WI38 (cell line): ENCODE measurements around the gene STH.

Source experiments
- H3K4me3 ChIP-seq: 2 replicates; pipeline ENCODE4 v1.5.1; 2011; ENCODE audit warnings: low read depth, mild to moderate bottlenecking, control low read depth, low read length
- CTCF ChIP-seq: IDR thresholded peaks from 2 replicates; pipeline ENCODE4 v1.5.1; 2012; ENCODE audit warnings: low read depth, mild to moderate bottlenecking, control low read depth, low read length

Gene STH

GRCh38 chr17:46028374-46028773 is 29.3 kb downstream of the STH start:
- H3K4me3 ChIP-seq = no peak overlapping the region
- TF ChIP-seq CTCF = no peak

GRCh38 chr17:46028981-46029565 is 30.0 kb downstream of the STH start:
- H3K4me3 ChIP-seq = no peak overlapping the region
- TF ChIP-seq CTCF = no peak

GRCh38 chr17:46029627-46030026 is 30.6 kb downstream of the STH start:
- H3K4me3 ChIP-seq = no peak overlapping the region
- TF ChIP-seq CTCF = no peak

GRCh38 chr17:46030752-46031151 is 31.7 kb downstream of the STH start:
- H3K4me3 ChIP-seq = no peak overlapping the region
- TF ChIP-seq CTCF = no peak

- no peak for TF ChIP-seq CTCF
- no peak overlapping the region for H3K4me3 ChIP-seq
Observed at GRCh38 chr17:46031440-46031839, 32.4 kb downstream of the STH start.

GRCh38 chr17:46031920-46032319 is 32.9 kb downstream of the STH start:
- TF ChIP-seq CTCF = no peak
- H3K4me3 ChIP-seq = no peak overlapping the region

- no peak for TF ChIP-seq CTCF
- H3K4me3 ChIP-seq = no peak overlapping the region
Observed at GRCh38 chr17:46032909-46033308, 33.9 kb downstream of the STH start.
